ENCODE results near the gene PGAP6.

- TF ChIP-seq CTCF (IDR thresholded peaks at IDR 0.05; ENCODE audit: low read depth, low read length), result no peak
- no peak for TF ChIP-seq POLR2A (IDR thresholded peaks at IDR 0.05; ENCODE audit: extremely low read depth, insufficient read length)
- no peak for TF ChIP-seq MYC (IDR thresholded peaks at IDR 0.05; ENCODE audit: low read depth, low read length)
- TF ChIP-seq MAX (IDR thresholded peaks at IDR 0.05; ENCODE audit: low read depth, low read length), result no peak
Measured at GRCh38 chr16:389352-389751, 7.6 kb upstream of the PGAP6 start.

All from NB4 (cell line).